Endothelial cell of hepatic sinusoid (primary cell): ENCODE results near the gene ACAP3.
"Not testable (repeated sequence)": the region's sequence is repeated elsewhere in the genome, so short reads cannot be mapped to it uniquely, and the experiment has no call there.

Experiments used
- in situ Hi-C: cut with HindIII; loops from 2 replicates; pipeline ENCODE4 v1.10.0; 2017; ENCODE audit warnings: low sequenced_read_pairs

Gene ACAP3

DNA sequence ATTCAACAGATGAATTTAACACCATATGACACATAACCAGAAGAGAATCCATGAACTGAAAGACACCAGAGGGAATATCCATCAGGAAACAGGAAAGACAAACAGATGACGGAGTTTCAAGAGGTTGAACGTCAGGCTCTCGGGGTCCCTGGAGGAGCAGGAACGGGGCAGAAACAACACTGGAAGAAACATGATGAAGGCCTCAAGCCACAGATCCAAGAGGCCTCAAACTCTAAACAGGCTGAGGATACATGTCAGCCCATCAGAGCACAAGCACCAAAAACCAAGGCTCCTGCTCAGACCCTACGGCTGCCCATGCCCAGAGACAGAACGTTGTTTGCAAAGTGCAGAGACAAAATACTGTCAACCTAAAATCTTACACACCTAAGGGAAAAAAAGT lies 9.7 kb upstream of the ACAP3 start:
- in situ Hi-C loops, result no loop called here

DNA sequence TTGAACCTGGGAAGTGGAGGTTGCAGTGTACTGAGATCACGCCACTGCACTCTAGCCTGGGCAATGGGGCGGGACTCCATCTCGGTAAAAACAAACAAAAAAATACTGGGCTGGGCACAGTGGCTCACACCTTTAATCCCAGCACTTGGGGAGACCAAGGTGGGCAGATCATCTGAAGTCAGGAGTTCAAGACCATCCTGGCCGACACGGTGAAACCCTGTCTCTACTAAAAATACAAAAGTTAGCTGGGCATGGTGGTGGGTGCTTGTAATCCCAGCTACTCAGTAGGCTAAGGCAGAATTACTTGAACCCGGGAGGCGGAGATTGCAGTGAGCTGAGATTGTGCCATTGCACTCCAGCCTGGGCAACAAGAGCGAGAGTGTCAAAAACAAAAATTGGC lies 8.5 kb upstream of the ACAP3 start:
- in situ Hi-C loops, result not testable (repeated sequence)

DNA sequence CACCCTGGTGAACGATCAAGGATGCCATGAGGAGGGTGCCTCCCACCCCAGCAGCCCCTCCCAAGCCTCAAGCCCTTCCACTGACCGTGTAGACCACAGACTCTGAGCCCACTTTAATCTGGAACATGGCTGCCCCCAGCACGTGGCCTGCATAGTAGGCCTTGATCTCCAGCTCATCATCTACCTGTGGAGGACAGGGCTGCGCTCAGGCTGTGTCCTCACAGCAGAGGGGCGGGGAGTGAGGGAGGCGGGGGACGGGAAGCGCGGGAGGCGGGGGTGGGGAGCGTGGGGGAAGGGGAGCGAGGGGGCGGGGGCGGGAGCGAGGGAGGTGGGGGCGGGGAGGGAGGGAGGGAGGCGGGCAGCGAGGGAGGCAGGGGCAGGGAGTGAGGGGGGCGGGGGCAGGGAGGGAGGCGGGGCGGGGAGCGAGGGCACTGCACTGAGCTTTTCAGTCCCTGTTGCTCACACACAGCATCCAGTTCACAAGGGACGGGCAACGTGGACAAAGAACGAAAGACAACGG lies 7.8 kb upstream of the ACAP3 start:
- in situ Hi-C loops, result no loop called here

DNA sequence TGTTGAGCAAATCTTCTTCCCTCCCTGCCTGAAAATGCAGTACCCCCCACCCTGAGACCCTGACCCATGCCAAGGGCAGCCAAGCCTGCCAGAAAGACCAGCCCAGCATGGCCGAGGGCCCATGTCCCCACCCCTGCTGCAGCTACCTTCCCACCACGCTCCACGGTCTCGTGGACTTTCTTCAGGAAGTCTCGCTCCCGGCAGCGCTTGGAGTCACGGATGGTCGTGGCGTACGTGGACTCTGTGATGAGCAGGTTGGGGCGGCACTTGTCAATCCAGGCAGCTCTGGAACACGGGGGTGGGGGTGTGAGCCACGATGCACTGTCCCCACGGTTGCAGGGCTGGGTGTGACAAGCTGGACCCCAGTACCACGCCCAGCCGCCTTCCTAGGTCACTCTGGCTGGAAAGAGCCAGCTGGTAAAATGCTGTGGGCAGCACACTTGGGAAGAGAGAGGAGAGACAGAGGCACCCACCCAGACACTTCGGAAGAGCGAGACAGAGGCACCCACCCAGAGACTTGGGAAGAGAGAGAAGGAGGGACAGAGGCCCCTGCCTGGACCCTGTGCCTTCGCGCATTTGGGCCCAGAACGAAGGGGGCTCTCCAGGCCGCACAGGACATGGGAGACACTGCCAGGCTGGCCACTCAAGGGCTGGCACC lies 7.1 kb upstream of the ACAP3 start:
- in situ Hi-C loops, result no loop called here

DNA sequence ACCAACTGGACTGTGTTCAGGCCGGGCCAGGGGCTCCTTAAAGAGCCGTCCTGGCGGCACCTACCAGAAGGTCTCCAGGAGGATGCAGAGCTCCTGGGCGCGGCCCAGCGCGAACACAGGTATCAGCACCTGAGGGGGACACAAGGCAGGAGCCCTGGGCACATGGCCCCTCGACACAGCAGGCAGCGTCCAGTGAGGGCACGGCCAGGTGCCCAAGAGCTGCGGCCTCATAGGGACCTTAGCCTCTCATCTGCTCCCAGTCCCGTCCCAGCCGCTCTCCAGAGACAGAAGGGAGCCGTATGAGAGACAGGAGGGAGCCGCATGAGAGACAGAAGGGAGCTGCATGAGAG lies 6.5 kb upstream of the ACAP3 start:
- in situ Hi-C loops, result no loop called here

DNA sequence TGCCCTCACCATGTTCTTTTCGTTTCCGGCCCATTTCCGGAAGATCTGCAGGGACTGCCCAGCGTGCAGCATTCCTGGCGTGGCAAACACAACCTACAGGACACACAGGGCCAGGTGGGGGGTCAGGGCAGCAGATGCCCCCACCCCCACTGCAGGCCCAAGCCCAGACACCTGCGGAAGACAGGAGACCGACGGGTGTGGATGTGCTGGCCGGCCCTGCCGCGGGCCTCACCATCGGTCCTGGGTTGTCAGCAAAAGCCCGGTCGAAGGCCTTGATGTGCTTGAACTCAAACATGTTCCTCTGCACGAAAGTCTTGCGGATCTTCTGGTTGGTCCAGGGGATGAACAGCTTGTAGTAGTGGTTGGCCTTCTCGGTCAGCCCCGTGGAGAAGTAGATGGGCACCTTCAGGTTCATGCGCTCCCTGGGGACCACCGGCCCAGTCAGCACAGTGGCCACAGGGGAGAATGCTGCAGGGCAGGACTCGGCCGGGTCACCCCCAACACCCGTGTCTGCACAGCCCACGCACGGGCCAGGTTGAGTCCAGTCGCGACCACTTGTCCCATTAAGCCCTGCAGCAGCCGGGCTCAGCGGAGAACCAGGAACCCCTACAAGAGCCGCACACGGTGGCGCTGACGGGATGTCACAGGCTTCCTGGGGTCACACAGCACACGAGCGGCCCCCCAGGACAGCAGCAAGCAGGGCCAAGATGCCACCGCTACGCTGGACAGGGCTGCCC lies 5.9 kb upstream of the ACAP3 start:
- in situ Hi-C loops, result no loop called here

DNA sequence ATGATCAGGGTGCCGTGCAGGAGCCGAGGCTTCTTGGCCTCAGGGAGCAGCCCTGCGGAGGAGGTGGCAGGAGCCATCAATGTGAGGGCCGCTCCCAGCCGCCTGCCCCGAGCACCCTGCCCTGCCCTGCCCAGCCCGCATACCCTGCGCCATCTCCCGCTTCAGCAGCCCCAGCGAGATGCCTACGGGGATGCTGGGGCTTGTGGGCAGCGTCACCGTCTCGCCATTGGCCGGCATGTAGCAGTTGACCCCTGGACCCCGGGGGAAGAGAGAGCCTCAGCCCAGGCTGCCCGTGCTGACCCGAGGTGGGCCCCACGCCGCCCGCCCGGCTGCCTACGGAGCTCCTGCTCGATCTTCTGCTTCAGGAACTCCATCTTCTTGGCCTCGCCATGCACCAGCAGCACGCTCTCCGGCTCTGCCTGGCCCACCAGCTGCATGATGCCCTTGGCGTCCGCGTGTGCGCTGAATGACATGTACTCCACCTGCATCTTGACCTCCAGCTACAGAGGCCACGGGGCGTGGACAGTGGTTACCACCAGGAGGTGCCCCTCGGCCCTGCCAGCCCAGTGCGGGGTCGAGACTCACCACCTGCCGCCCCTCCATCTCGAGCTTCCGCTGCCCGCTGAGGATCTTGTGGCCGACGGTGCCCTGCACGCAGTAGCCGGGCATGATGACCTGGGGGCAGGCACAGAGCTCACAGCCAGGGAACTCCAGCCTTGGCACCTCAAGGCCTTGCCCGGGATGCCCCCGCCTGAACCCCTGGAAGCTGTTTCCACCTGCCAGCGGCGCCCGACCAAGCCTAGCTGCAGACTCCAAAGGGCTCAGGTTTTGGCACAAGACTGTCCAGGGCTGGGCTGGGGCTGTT lies 5.0 kb upstream of the ACAP3 start:
- in situ Hi-C loops, result no loop called here

DNA sequence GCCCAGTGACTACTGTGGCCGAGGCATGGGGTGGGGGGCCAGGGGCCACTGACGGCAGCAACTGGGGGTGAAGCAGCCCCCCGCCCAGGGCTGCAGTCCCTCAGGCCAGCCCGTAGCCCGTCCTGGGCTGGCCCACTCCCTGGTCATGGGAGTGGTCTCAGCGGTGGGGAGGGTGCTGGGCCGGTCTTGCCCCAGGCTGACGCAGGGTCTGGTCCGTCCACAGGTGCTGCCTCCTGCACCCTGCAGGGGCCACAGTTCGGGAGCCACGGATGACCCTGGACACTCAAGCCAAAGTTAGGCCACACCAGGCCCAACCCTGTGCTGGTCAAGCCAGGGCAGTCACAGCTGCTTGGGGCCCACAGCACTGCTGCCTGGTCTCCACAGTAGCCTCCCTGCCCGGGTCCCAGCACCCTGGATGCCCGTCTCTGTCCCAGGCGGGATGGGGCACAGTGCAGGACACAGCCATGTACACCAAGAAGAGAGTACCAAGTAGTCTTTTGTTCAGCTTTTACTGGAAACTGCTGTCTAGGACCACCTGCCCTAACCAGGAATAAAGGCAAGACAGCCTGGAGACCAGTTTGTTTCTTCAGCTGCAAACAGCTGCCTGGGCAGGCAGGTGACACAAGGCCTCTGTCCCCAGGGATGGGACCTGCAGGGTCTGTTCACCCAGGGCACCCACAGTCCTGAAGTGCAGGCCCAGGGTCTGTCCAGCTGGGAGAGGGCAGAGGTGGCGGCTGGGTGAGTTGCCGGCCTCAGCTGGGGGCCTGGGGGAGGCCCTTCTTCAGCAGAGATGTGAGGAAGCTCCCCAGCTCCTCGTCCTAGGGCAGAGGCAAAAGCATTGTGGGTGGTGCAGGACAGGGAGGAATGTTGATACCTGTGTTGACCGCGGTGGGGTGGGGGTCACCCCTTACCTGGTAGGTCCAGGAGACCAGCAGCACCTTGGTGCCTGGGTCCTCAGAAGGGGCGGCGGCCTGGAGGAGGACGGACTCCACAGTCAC lies 3.7 kb upstream of the ACAP3 start:
- in situ Hi-C loops, result no loop called here

DNA sequence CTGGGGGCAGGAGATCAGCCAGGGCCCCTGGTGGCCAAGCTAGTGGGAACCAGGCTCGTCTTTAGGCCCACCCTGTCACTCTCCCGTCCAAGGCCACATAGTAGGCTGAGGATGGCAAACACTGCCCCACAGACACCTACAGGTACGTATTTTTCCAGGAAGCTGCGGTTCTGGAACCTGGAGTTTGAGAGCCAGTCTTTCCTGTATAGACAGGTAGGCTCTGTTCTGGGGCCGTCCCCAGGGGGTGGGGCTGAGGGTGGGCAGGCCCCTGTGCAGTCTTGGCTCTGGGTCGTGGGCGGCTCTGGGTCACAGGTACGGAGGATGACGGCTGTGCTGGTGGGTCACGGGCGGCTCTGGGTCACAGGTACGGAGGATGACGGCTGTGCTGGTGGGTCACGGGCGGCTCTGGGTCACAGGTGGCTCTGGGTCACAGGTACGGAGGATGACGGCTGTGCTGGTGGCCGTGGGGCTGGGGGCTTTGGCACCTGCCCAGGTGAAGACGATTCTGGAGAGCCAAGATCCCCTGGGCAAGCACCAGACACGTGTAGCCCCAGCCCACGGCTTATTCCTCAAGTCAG lies 2.8 kb upstream of the ACAP3 start:
- in situ Hi-C loops, result no loop called here

DNA sequence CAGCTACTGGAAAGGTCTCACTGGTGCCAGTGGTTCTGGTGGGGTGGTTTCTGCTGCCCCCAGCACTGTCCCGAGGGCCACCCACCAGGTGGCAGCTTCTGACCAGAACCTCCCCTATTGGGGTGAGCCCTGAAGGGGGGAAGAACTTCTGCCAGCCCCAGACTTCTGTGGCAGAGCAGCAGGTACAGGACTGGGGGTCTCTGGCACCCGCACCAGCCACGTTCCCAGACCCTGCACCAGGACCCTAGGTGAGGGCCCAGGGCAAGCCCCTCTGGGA lies 2.3 kb upstream of the ACAP3 start:
- in situ Hi-C loops, result no loop called here

DNA sequence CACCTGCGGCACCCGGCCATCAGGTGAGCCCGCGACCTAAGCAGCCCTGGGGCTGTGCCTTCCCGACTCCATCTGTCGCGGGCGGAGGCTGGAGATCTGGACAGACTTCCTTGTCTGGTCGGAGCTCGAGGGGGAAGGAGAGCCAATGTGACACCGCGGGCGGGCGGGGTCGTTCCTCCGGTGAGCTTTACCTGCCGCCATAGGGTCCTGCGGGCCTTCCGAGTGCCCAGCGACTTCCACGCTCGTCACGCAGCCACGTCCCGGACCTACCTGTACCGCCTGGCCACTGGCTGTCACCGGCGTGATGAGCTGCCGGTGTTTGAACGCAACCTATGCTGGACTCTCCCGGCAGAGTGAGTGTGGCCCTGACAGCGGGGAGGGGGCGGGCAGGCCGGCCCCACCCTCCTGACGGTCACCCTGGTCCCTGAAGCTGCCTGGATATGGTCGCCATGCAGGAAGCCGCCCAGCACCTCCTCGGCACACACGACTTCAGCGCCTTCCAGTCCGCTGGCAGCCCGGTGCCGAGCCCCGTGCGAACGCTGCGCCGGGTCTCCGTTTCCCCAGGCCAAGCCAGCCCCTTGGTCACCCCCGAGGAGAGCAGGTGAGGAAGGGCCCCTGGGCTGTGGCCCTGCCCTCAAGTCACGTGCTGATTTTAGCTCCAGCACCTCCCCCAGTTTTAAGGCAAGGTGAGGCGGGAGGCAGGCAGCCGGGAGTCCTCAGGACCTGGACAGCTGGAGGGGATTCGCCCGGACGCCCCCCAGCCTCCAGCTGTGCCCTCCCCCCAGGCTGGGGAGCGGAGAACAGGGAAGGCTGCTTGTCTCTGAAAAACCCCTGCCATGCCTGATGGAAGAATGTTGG lies 1.8 kb upstream of the ACAP3 start:
- in situ Hi-C loops, result no loop called here

DNA sequence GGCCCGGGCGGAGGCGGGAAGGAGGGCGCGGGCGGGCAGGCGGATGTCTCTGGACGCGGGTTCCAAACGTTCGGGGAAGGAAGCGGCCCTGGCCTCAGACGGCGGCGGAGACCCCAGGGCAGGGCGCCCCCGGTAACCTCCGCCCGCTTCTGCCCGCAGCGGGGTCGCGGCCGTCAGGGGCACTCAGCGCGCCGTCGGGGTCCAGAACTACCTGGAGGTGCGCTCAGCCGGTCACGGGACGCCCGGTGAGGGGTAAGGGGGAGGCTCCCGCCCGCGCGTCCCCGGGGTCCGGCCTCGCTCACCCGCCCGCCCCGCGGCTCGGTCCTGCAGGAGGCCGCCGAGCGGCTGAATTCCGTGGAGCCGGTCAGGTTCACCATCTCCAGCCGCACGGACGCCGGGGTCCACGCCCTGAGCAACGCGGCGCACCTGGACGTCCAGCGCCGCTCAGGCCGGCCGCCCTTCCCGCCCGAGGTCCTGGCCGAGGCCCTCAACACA lies 1.1 kb upstream of the ACAP3 start:
- in situ Hi-C loops, result no loop called here

DNA sequence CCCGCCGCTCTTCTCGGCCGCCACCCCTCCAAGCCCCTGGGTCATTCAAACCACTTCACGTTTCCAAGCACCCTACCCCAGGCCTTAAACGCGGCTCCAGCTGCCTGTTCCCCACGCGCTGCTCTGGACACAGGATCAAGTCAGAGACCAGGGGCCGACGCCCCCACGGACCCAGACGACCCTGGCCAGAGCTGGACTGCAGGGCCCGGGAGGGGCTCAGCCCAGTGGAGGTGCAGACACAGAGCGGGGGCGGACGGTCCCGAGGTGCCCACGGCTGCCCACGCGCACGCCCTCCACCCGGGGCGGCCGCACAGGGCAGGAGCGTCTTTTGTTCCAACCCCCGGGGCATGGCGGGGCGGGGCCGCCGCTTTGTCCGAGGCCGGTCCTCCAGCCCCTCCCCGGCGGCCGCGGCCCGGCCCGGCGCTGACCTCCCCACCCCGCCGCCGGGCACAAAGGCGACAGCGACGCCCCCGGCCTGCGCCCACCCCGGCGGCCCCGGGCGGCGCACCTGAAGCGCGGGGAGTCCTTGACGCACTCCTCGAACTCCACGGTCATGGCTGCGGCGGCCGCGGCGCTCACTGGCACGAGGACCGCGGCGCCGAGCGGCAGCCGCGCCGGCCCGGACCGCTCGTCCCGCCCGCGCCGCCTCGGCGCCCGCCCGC lies 338 bp downstream of the ACAP3 start:
- in situ Hi-C loops, result no loop called here

DNA sequence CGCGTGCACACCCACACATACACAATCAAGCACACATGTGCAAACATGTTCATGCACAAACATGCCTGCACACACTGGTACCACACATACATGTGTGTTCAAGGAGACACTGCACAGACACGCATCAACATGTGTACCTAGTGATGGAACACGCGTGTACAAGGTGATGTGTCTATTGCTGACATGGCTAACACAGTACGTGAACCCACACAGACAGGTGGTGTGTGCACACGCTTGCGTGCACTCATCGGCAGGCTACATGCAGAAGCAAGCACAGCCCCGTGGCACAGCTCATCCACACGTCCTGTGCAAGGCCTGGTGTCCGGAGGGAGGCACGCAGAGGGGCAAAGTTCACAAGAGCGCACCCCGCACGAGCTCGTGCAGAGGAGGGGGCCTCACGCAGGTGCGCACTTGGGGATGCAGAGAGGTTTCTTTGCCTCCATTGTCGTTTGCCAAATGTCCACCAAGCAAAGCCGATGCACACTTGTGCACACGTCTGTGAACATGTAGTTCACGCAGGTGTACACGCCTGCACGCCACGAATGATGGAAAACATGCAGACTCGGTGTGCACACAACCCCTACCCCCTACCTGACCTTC lies 969 bp downstream of the ACAP3 start:
- in situ Hi-C loops, result no loop called here

DNA sequence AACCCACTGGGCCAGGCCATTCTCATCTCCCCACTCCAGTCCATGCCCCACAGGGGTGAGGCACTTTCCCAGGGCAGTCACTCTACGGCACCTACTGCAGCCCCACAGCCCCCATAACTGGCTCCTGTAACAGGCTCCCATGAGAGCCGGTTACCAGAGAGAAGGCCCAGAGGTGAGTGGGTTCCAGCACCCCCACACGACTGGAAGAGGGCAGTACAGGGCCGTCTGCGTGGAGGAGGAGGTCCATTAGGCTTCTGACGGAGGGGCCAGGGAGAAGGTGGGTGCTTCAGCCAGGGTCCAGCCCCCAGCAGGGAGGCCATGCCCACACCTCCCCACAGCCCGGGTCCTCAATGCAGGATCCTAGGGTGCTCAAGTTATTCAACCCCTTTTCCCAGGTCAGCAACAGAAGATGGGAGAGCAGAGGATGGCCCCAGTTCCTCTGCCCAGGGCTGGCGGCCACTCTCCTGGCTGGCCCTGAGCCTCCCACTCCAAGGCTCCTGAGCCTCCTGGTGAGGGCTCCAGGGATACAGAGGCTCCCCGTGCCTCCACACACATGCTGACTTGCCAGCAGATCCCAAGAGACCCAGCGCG lies 1.6 kb downstream of the ACAP3 start:
- in situ Hi-C loops, result no loop called here

DNA sequence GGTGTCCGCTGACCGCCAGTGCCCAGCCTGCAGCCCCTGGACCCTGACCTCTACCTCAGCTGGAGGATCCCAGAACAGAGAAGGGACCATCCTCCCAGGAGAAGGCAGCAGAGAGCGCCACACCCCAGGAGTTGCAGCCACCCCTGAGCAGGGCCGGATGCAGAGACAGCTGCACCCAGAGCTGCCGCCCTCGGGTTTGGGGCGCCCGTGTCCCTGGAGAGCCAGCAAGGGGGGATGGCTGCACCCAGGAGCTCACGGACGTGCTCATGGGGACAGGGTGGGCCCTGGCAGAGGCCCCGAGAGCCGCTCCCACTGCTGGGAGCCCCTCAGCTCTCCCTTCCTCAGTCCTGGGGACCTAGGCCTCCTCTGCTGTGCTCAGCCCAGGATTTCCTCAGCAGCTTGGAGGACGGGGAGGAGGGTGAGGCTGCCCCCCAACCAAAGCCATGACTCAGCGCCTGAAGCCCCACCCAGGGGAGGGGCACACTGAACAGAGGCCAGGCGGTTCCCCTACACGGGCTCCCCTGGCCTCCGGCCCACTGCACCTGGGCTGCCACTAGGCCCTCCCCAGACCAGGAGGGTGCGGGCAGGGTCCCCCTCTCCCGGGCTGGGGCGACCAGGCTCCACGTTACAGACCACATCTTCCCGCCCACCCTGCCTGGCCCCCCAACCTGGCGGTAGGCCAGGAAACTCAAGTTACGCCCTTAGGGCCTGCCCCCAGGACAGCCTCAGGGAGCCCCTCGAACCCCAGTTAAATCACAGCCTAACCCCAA lies 2.2 kb downstream of the ACAP3 start:
- in situ Hi-C loops, result no loop called here
